NCI-H128 (cell line): ENCODE results near the gene GADD45G.

ENCODE experiments used
- DNase-seq: peaks from one replicate; lab custom pipeline; 2025; ENCODE audit not compliant: unreplicated experiment; lab: John Stamatoyannopoulos, UW

Gene GADD45G

GRCh38 chr9:89604729-89605464, at the start of gene GADD45G:
GADD45G (plus strand) TSS chr9:89605012; CDS start chr9:89605122, 110 bp downstream.
- peak; percentile 93 for DNase-seq

DNA sequence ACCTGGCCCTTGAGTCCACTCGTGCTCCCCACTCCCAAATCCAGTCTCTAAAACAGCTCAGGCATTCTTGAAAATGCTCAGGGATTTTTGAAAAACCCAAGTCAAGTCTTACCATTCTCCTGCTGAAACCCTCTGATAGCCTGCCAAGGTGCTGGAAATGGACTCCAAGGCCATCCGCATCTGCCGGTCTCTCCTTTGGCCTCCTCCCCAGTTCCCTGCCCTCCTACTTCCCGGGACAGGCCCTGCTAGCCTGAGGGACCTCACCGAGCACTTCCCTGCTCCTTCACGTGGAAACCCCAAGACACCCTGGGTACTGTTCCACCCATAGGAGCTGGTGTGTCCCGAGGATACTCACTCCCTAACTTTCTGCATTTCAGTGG, 49.8 kb upstream of the GADD45G start:
- no peak for DNase-seq

GRCh38 chr9:89555451-89556375, 49.1 kb upstream of the GADD45G start:
- no peak for DNase-seq

- DNase-seq: no peak
These were observed 46.5 kb upstream of the GADD45G start for GRCh38 chr9:89558196-89558899.

- no peak for DNase-seq
These were observed 45.9 kb upstream of the GADD45G start for GRCh38 chr9:89558948-89559347.

DNA sequence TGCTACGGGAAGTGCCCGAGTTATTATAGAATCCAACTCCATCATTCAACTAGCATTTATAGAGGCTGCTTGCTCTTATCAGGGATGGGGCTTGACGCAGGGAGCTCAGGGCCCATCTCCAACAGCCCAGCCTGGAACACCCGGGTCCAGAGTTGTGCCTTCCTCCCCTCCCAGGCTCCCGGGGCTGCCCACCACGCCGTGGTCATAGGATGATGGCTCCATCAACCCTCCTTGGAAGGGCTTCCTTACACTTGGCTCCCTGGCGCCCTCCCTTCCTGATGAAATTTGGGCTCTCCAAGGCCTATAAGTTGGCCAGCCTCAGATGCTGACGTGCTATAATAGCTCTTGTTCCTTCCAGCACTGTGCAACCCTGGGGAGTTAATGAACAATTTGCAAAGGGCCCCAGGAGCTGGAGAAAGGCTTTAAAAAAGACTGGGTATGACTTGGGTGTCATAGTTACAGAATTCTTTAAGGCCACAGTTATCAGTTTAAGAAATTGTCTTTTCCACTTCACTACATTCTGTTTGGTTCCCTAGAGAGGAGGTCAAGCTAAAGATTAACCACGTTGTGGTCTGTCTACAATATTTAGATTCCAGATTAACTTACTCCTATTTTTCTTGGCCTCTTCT, 42.5 kb upstream of the GADD45G start:
- no peak for DNase-seq

DNA sequence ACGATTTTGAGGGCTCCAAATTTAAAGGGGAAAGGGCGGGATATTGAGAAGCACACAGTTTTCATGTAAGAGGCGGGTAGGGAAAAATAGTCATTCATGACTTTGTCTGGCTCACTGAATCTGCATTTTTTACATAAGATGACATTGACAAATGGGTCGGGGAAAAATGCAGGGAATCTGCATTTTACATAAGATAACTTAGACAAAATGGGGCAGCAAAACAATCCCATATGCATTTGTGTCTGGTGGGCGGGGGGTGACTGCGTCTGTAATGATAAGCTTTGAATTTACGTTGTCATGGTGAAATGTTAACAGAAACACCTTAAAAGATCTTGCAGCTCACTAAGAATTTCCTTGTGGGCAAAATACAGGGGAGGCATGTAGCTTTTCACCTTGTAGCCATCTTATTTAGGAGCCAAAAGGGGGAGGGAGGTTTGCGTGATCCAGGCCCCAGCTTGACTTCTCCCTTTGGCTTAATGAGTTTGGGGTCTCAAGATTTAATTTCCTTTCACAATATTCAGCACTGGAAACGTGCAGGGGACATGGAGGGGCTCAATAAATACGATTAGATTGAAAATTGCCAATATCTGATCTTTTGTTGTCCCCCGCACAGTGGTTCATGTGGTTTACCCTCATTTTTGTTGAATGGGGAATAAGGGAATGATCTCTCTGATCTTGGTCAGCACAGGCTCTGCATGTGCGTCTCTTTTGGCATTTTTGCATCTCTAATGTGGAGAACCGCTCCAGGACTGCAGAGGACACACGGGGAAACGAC, 41.1 kb upstream of the GADD45G start:
- DNase-seq: no peak

GRCh38 chr9:89564346-89564878, 40.4 kb upstream of the GADD45G start:
- DNase-seq: no peak

DNA sequence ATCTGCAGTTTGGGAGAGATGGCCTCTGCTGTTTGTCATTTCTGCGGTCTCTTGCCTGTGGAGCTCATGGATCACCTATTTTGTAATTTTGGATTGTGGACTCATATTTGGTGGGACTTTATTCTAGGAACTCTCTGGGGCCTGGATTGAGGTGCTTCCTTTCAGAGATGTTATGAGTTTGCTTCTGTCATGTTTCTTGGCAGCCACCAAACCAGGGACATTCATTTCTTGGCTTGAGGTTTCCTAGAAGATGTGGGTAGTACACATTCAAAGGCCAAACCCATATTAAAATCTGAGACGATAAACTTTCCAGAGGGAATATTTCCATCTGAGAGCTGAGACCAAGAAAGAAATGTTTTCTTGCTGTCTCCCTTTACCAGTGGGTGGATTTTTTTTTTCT, 37.2 kb upstream of the GADD45G start:
- no peak for DNase-seq

DNA sequence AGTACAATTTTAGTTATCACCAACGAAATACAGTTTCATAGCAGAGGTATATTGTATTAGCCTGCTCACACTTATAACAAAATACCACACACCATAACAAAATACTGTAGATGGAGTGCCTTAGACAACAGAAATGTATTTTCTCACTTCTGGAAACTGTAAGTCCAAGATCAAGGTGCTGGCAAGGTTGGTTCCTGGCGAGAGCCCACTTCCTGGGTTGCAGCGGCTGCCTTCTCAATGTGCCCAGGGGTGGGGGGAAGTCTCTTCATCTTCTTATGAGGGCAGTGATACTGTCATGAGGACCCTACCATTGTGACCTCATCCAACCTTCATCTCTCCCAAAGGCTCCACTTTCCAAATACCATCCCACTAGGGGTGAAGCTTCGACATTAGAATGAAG, 30.5 kb upstream of the GADD45G start:
- no peak for DNase-seq

DNA sequence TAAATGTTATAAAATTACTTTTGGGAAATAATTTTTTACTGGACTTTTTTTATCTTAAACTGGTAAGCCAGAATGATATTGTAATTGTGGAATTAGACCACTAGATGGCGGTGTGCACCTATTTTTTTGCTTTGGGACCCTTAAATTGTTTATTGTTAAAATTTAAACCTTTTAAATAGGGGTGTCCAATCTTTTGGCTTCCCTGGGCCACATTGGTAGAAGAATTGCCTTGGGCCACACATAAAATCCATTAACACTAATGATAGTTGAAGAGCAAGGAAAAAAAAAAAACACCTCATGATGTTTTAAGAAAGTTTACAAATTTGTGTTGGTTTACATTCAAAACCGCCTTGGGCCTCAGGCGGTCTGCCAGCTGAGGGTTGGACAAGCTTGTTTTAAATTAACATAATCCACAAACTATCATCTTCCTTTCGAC, 28.4 kb upstream of the GADD45G start:
- DNase-seq: no peak

DNA sequence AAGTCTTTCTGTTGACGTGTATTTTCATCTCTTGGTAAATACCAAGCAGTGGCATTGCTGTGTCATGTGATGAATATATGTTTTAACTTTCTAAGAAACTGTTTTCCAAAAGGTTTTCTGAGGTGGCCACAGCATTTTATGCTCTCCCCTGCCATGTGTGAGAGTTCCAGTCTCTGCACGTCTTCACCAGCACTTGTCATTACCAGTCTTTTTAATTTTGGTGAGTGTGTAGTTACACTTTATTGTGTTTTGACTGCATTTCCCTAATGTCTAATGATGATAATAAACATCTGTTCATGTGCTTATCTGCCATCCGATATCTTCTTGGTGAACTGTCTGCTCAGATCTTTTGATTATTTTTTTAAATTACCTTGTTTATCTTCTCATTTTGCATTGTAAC, 27.4 kb upstream of the GADD45G start:
- DNase-seq: no peak

DNA sequence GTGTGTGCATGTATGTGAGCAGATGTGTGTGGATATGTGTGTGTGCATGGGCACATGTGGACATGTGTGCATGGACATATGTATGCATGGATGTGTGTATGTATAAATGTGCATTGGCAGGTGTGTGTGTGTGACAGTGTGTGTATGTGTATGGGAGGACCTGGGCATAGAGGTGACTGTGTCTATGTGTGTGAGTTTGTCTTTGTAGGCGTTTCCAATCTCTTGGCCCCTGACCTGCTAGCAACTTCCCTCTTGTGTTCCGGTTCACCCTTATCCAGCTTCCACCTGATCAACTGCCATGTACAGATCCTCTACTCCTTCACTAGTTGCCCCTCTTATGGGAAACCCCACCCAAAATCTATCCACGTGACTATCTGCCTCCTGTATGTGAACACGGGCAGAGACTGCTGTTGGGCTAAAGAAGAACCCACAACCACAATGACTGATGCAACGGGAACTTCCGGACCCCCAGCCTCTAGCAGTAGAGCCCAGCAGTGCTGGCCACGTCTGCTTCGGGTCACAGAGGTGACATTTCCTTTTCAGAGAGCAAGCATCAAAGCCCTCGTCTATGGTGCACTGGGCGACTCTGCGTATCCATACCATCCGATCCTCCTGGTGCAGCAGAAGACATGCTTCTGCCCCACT, 24.9 kb upstream of the GADD45G start:
- DNase-seq: no peak

GRCh38 chr9:89586311-89586710, 18.5 kb upstream of the GADD45G start:
- no peak for DNase-seq

GRCh38 chr9:89588271-89588879, 16.4 kb upstream of the GADD45G start:
- DNase-seq: no peak

GRCh38 chr9:89590415-89590814, 14.4 kb upstream of the GADD45G start:
- DNase-seq: no peak

DNA sequence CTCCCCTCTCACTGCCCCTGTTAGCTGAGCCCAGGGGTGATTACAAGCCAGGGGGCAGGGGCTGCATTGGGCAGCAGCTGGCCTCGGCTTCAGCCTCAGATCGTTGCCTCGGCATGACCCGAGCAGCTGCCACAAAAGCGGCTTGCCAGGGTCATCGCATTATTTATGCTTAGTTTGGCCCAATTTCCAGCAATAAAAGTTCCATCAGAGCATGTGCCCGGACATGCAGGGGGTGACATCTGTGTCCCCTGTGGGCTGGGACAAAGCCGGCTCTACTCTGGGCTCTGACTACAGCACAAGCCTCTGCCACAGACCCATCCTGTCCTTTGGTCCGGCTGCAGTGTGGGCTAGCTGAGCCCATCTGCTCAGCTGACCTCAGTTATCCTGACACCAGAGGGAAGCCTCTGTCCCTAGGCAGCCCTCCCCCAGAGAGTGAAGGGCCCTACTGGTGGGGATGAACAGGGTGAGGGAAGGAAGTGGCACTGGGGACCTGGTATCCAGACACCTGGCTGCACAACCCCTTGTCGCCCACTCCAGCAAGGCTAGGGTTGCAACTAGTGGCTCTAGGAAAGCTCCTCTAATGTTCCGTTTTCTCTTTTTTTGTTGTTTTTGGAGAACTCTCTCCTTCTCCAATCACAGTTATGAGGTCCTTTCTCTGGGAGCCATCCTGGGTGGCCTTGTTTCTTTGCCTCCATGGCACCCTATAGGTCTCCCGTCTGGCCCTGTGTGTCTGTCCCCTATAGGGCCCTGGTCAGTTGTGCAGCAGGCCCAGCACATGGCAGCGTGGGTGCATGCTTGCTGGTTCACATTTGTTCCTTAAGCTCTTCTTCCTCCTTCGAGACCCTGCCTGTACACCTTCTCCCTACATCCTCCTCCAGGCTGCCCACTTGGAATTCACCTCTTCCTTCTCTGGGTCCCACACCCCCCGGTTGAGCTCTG, 13.3 kb upstream of the GADD45G start:
- DNase-seq: no peak

DNA sequence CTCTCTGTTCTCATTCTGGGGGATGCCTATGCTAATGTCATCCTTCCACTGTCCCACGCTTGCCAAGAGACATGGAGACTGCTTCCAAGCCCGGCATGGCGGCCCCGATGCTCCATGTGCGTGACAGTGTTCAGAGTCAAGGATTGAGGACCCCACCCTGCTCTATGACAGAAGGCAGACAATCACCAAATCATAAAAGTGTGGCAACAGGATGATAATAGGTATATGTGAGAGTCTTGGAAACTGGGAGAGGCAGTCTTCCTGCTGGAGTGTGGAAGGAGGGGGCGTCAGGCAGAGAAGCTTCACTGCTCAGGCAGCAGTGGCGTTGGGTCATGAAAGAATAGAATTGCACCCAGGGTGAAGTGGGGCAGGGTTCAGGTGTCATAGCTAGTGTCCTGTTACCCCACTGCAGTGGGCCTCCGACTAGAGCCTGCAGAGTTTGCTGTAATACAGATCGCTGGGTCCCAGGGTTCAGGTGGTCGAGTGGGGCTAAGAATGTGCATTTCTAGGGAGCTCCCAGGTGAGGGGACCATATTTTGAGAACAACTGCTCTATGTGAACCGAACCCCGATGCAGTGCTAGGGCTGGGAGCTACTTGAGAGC, 12.5 kb upstream of the GADD45G start:
- no peak for DNase-seq
